Measurements from ENCODE around the gene LSG1.

GRCh38 chr3:194596906-194597305 lies 75.1 kb downstream of the LSG1 start:
- no peak for TF ChIP-seq CTCF (conservative IDR thresholded peaks at IDR 0.05 in 1 of 2, IDR thresholded peaks at IDR 0.05 in 1 of 2; ENCODE audit: low read depth in 1 of 2, low read length in 2 of 2)
- no peak for TF ChIP-seq EZH2 (IDR thresholded peaks at IDR 0.05; ENCODE audit: low read length, missing control alignments)
